ENCODE measurements around the gene TRIML1.

- TF ChIP-seq CTCF (conservative IDR thresholded peaks at IDR 0.05; ENCODE audit: low read length) (no peak), EZH2phosphoT487 (IDR thresholded peaks at IDR 0.05; ENCODE audit: borderline replicate concordance) (no peak)
Observed at GRCh38 chr4:188109157-188109755, 30.0 kb upstream of the TRIML1 start, which contains the start of gene TRIML2.
